ENCODE results near the gene RAB27A.

GRCh38 chr15:55279100-55279745, 10.4 kb downstream of the RAB27A start:
- TF ChIP-seq EGR1 (IDR thresholded peaks at IDR 0.05), result no peak
- no peak for TF ChIP-seq MAX (IDR thresholded peaks at IDR 0.05)
- no peak for TF ChIP-seq EP300 (IDR thresholded peaks at IDR 0.05; ENCODE audit: borderline replicate concordance)
- TF ChIP-seq RAD21 (IDR thresholded peaks at IDR 0.05; ENCODE audit: low read depth), result no peak
- no peak for TF ChIP-seq FOXM1 (IDR thresholded peaks at IDR 0.05; ENCODE audit: borderline replicate concordance, low read depth)
